ENCODE results near the gene RNF126. TPM values are rescaled to one million over a fixed set of nuclear protein-coding genes. Genes with fewer than 3 reads are reported as not detected.

RNF126 gene
- total RNA-seq, 6 experiments from 2014 or later: 18.3 to 85.0 (median 28.8) TPM

GRCh38 chr19:640606-641189, 22.3 kb downstream of the RNF126 start:
- Histone ChIP-seq H3K4me3 (no peak overlapping the region), H3K9me3 (no peaks in the 10 kb centered on the region), H3K36me3 (no peaks in the 10 kb centered on the region), H3K27ac (no peak overlapping the region), H3K4me1 (no peaks in the 10 kb centered on the region), H3K27me3 (no peaks in the 10 kb centered on the region)
- DNase-seq: no peak
- ATAC-seq: no peak
- WGBS (ENCODE audit: insufficient coverage, low coverage, low lambda C conversion rate, missing lambda C conversion rate): no CpG with 5 or more reads among the region's 31 CpGs
- TF ChIP-seq, protein P1, sequence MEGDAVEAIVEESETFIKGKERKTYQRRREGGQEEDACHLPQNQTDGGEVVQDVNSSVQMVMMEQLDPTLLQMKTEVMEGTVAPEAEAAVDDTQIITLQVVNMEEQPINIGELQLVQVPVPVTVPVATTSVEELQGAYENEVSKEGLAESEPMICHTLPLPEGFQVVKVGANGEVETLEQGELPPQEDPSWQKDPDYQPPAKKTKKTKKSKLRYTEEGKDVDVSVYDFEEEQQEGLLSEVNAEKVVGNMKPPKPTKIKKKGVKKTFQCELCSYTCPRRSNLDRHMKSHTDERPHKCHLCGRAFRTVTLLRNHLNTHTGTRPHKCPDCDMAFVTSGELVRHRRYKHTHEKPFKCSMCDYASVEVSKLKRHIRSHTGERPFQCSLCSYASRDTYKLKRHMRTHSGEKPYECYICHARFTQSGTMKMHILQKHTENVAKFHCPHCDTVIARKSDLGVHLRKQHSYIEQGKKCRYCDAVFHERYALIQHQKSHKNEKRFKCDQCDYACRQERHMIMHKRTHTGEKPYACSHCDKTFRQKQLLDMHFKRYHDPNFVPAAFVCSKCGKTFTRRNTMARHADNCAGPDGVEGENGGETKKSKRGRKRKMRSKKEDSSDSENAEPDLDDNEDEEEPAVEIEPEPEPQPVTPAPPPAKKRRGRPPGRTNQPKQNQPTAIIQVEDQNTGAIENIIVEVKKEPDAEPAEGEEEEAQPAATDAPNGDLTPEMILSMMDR (IDR thresholded peaks at IDR 0.05): no peak
- TF ChIP-seq POLR2A (IDR thresholded peaks at IDR 0.05): no peak
- intact Hi-C loops (cut with DNase I): no loop called here

DNA sequence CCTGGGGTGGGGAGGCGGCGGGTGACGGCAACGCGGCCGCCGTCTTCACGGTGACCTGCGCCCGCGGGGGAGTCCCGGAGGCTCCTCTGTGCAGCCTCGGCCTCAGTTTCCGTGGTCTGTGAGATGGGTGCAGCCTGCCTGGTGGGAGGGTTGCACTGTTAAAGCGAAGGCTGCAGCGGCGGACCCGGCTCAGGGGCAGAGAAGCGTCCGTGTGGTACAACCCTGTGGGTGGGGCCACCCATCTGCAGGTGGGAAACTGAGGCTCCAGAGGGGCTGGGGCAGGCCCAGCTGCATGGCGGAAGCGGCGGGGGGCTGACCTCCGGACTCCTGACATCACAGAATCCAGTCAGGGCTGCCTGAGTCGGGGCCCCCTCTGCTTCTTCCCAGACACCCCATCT, 22.9 kb downstream of the RNF126 start:
- Histone ChIP-seq H3K9me3 (no peaks in the 10 kb centered on the region), H3K4me3 (peak overlapping the region in 2 of 3 donors; percentile 6 to 41), H3K27me3 (no peaks in the 10 kb centered on the region), H3K27ac (no peak overlapping the region), H3K4me1 (no peaks in the 10 kb centered on the region), H3K36me3 (no peaks in the 10 kb centered on the region)
- DNase-seq: no peak
- WGBS (ENCODE audit: insufficient coverage, low coverage, low lambda C conversion rate, missing lambda C conversion rate): 66% methylated on average over 8 of the region's 25 CpGs
- TF ChIP-seq POLR2A (IDR thresholded peaks at IDR 0.05): no peak
- TF ChIP-seq, protein P1 (IDR thresholded peaks at IDR 0.05): no peak
- no peak for ATAC-seq
- intact Hi-C loops (cut with DNase I): no loop called here

DNA sequence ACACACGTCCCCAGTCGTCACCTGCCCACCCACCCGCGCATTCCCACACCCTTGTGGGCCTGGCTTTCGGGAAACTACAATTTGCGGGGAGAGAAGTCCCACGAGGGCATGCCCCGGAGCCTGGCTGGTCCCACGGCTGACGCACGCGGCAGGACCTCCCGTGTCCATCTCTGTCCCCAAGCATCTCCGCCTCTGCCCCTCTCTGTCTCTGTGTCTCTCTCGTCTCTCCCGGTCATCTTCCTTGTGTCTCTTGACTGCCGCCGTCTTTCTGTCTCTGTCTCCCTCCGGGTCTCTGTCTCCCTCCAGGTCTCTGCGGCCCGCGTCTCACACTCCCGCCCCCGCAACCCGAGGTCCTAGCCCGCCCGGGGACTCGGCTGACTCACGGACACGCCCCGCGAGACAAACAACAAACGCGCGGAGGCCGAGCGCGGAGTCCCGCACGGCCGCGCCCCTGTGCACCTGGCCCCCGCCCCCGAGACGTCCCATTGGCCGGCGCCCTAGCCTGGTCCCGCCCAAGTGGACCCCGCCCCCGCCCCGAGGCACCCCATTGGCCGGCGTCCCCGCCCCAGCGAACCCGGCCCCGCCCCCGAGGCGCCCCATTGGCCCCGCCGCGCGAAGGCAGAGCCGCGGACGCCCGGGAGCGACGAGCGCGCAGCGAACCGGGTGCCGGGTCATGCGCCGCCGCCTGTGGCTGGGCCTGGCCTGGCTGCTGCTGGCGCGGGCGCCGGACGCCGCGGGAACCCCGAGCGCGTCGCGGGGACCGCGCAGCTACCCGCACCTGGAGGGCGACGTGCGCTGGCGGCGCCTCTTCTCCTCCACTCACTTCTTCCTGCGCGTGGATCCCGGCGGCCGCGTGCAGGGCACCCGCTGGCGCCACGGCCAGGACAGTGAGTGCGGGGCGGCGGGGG, 23.5 kb downstream of the RNF126 start, which contains the start of gene FGF22:
Gene FGF22, plus strand, starts transcription at position 627 of the 908 bp plus-strand sequence. Its CDS starts 47 bp downstream, at position 674.
- intact Hi-C loops (cut with DNase I): no loop called here
- H3K9me3 ChIP-seq: no peaks in the 10 kb centered on the region
- H3K36me3 ChIP-seq: no peaks in the 10 kb centered on the region
- WGBS (ENCODE audit: insufficient coverage, low coverage, low lambda C conversion rate, missing lambda C conversion rate): 7% methylated on average over 28 of the region's 109 CpGs
- peak within 1 kb of the TSS; percentile 8 to 41 (median 16) for H3K4me3 ChIP-seq
- H3K4me1 ChIP-seq: peaks cover 0 to under 1% (median 0%) of the 10 kb centered on the region in 4 donors
- DNase-seq (peak; percentile 91 to 94 (median 92)), ATAC-seq (peak; percentile 90 to 97 (median 90))
- H3K27me3 ChIP-seq: no peaks in the 10 kb centered on the region
- no peak for TF ChIP-seq POLR2A (IDR thresholded peaks at IDR 0.05)
- TF ChIP-seq, protein P1 (IDR thresholded peaks at IDR 0.05): no peak
- H3K27ac ChIP-seq: no peak within 1 kb of the TSS

- ATAC-seq (no peak), DNase-seq (no peak)
- H3K4me1 ChIP-seq: peaks cover 0 to 7% (median 2%) of the 10 kb centered on the region in 4 donors
- no CpG with 5 or more reads among the region's 17 CpGs for WGBS (ENCODE audit: insufficient coverage, low coverage, low lambda C conversion rate, missing lambda C conversion rate)
- H3K36me3 ChIP-seq: no peaks in the 10 kb centered on the region
- TF ChIP-seq POLR2A (IDR thresholded peaks at IDR 0.05): no peak
- TF ChIP-seq, protein P1 (IDR thresholded peaks at IDR 0.05): no peak
- H3K9me3 ChIP-seq: no peaks in the 10 kb centered on the region
- intact Hi-C loops (cut with DNase I): no loop called here
- H3K4me3 ChIP-seq: no peak overlapping the region
- no peaks in the 10 kb centered on the region for H3K27me3 ChIP-seq
- no peak overlapping the region for H3K27ac ChIP-seq
Measured at GRCh38 chr19:638906-639252, 24.1 kb downstream of the RNF126 start.
